ENCODE data around the gene BUD13.

BUD13 gene

GRCh38 chr11:116712428-116712827 is 60.4 kb downstream of the BUD13 start:
- DNase-seq, result no peak

- DNase-seq, result no peak
These were observed 62.0 kb downstream of the BUD13 start for GRCh38 chr11:116710762-116711161.

GRCh38 chr11:116710001-116710674 is 62.6 kb downstream of the BUD13 start:
- no peak for DNase-seq

GRCh38 chr11:116707746-116708145 is 65.0 kb downstream of the BUD13 start:
- DNase-seq, result no peak

DNA sequence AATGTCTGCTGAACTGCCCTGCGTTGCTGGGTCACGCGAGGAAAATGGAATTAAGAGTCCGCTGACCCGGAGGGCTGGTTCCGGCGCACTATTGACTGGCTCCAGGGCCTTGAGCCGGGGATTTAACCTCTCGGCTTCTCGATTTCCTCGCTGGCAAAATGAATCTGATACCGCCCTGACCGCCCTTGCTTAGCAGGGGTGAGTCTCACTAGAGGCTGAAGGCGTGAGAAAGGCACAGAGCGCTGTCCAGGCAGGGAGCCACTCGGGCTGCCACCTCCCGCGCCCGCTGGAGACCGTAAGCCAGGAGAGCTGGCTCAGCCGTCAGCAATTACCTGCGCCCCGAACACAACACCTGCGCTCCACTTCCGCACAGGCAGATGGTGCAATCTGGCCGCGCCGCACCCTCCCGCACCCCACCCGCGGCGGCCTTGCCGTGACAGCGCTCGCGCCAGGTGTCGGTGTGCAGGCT is 65.6 kb downstream of the BUD13 start:
- no peak for DNase-seq

- no peak for DNase-seq
These were observed 69.4 kb downstream of the BUD13 start for GRCh38 chr11:116703421-116703820.

- no peak for DNase-seq
These were observed 69.9 kb downstream of the BUD13 start for GRCh38 chr11:116702772-116703385.

- no peak for DNase-seq
These were observed 70.9 kb downstream of the BUD13 start for GRCh38 chr11:116701876-116702275.

- DNase-seq, result no peak
These were observed 71.4 kb downstream of the BUD13 start for GRCh38 chr11:116701297-116701801.

GRCh38 chr11:116700586-116701220 is 72.1 kb downstream of the BUD13 start:
- DNase-seq, result no peak
